ENCODE results near the gene ZNF189.
A peak's percentile ranks its signal among the peaks of the same experiment; 100 is the strongest.
"Not testable (repeated sequence)": the region's sequence is repeated elsewhere in the genome, so short reads cannot be mapped to it uniquely, and the experiment has no call there.

The ZNF189 gene

GRCh38 chr9:101376111-101376848 is 22.4 kb upstream of the ZNF189 start:
- DNase-seq = peak in 2 of 56 donors; percentile 28 to 53

DNA sequence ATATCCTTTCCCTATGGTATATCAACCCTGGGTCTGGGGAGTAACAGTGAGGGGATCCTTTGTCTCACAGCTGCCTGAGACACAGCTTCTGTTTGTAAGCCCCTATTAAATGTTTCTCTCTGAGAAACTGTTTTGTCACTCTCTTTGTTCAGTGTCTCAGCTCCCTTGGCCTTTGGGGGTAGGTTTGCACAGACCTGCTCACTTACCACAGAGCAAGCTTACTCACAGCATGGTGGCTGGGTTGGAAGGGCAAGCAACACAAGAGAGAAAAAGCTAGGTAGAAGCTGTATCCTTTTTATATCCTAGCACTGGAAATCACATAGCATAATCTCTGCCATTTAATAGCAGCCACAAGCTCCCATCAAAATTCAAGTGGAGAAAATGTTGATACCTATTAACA is 18.4 kb upstream of the ZNF189 start:
- DNase-seq = no peak

GRCh38 chr9:101381118-101381517 is 17.5 kb upstream of the ZNF189 start:
- no peak for DNase-seq

DNA sequence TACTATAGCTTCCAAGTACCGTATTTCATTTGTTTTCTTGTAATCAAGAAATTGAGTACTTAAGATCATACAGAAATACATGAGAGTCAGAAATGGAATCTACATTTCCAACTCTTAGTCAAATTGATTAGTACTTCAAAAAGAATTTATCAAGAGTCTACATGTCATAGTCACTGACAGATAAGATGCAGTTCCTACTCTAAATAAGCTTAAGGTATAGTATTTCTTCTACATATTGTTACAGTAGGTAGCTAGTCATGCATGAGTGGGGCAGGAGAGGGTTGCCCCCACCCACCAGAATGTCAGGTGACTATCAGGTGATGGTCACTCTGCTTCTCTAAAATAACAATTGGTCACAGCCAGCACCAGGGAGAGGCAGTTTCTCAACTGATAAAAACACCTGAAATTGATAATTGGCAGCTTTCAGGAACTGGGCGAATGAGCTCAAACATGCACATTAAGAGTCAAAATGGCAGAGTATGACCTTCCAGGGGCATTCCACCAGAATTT is 16.8 kb upstream of the ZNF189 start:
- DNase-seq = no peak

DNA sequence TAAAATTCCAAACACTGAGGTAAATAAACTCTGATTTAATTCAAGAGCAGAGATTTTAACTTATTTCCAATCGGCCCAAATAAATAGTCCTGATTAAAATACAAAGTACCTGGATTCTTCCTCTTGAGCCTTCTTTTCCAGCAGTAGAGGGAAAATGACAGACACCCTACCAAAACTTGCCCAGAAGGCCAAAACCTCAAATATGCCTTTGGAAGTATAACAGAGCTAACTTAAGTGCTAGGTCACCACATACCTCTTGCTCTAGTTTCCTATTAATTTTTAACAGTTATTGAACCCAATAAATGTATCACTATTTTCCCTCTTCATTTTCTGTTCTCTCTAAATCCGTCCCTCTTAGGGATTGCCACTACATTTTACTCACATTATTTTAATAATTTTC is 15.3 kb upstream of the ZNF189 start:
- no peak for DNase-seq

GRCh38 chr9:101384873-101385536 is 13.6 kb upstream of the ZNF189 start, which contains the start of gene BAAT:
Gene BAAT, minus strand, starts transcription at chr9:101385006. Its CDS starts 13,602 bp downstream, at chr9:101371404.
- DNase-seq = not testable (repeated sequence)

- peak in 1 of 56 donors; percentile 22 for DNase-seq
Observed at GRCh38 chr9:101387871-101388506, 10.7 kb upstream of the ZNF189 start.

DNA sequence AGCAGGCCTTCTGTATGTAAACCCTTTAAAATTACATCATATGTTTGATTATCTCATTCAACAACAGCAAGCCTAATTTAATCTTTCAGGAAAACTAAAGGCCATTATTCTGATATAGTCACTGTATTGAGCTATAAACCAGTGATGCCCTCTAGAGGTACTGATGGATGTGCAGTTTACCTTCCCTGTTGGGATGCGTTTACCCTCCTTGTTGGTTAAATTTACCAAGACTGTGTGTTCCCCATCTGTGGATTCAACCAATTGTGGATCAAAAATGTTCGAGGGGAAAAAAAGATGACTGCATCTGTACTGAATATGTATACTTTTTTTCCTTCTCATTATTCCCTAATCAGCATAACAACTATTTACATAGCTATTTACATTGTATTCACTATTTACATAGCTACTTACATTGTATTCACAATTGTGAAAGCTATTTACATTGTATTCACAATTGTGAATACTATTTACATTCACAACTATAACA is 10.1 kb upstream of the ZNF189 start:
- no peak for DNase-seq

DNA sequence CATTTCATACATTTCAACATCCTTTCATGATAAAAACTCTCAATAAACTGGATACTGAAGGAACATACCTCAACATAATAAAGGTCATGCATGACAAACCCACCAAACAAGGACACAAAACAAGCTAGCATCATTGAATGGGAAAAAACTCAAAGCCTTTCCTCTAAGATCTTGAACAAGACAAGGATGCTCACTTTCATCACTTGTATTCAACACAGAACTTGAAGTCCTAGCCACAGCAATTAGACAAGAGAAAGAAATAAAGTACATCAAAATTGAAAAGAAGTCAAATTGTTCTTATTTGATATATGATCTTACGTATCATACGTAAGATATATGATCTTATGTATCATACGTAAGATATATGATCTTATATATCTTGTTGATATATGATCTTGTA is 5.5 kb upstream of the ZNF189 start:
- no peak for DNase-seq

- no peak for DNase-seq
Observed at GRCh38 chr9:101394687-101395086, 4.0 kb upstream of the ZNF189 start.

GRCh38 chr9:101397746-101398067 is 944 bp upstream of the ZNF189 start:
- DNase-seq = no peak

DNA sequence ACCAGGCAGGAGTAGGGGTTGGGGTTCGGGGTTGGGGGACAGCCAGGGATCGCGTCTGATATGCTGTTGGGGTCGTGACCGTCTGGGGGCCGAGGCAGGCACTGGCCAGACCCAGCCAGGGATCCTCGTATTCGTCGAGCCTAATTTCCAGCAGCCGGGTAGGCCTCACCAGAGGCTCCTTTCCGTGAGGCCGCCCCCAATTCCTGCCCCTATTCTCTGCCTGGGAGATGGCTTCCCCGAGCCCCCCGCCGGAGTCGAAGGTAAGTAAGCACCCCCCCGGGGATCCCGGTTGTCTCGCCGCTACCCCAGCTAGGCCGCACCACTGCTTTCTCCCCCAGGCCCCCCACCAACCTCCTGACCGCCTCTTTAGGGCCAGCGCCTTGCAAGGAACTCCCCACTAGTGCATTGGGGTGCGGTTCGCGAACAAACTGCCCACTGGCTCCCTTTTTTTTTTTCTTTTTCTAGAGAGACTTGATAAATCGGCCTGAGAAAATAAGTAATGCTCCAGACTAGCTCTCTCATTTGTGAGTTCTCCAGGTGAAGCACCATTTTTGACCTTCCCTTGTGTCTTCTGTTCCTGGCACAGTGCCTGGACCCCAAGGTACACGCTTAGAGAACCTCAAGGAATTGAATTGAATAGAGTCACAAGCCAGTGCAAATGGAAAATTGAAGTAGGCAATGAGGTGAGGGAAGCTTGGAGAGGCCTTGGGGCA is 435 bp downstream of the ZNF189 start:
- peak in 8 of 56 donors; percentile 26 to 66 (median 35) for DNase-seq

DNA sequence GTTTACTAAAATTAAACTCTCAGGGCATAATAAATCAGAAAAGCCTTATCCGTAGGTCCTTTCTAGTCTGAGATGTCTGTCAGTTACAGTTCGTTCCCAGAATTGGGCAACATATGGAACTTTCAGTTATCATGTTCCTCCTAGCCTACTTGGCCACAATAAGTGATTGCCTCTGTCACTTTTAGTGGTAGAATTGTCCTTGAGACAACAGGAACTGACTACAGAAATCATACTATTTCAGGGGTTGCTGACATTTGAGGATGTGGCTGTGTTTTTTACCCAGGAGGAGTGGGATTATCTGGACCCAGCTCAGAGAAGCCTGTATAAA is 956 bp downstream of the ZNF189 start:
- DNase-seq = no peak

DNA sequence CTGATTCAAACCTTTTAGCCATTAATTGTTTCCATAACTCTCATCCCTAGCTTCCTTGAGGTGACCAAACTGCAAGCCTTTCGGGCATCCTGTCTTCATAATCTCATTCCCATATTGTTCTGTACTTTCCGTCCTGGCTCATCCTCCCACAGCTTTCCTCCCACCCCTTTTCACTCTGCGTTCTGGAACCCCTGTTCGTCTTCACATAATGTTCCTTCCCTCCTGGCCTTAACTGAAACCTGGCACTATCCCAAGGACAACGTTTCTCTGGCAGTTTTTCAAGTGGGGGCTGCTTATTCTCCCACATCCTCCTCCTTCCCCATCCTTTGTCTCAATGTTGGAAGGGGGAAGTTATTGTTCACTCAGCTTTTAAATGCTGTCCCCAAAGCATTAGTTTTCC is 1.5 kb downstream of the ZNF189 start:
- peak in 6 of 56 donors; percentile 7 to 49 (median 23) for DNase-seq

DNA sequence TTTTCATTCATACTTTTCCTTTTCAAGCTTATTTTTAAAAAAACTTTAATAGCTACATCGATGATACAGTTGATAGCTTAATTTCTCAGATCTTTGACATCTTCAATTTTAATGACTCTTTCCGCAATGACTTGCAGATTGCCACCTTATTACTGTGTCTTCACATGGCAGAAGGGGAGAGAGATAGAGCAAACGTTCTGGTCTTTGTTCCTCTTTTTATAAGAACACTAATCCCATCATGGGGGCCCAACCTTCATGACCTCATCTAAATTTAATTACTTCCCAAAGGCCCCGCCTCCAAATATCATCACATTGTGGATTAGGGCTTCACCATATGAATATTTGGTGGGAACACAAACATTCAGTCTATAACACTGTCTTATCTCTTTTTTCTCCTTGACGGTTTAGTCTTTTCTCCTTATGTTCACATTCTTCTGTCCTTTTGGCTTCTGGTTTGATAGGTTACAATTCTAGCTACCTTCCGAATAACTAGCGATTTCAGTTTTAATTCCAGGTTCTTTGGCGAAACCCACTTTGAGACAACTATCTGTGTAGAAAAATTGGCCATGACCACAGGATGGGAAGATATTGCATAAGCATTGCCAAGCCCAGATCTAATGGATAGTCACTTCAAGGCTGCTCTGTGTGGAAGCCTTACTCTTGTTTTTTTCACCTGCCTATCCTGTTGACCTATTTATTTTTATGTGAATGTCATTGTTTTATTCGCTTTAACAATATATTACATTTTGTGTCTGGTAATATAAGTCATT is 5.0 kb downstream of the ZNF189 start:
- no peak for DNase-seq

GRCh38 chr9:101408374-101409078 is 9.9 kb downstream of the ZNF189 start:
- DNase-seq = no peak

DNA sequence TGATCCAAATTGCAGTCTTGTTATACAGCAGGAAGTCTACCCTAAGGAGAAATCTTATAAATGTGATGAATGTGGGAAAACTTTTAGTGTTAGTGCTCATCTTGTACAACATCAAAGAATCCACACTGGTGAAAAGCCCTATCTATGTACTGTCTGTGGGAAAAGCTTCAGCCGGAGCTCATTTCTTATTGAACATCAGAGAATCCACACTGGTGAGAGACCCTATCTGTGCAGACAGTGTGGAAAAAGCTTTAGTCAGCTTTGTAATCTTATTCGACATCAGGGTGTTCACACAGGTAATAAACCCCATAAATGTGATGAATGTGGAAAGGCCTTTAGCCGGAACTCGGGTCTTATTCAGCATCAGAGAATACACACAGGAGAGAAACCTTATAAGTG is 10.4 kb downstream of the ZNF189 start:
- DNase-seq = no peak

- no peak for DNase-seq
Observed at GRCh38 chr9:101414839-101415238, 16.2 kb downstream of the ZNF189 start.

- no peak for DNase-seq
Observed at GRCh38 chr9:101415578-101415977, 16.9 kb downstream of the ZNF189 start.

- no peak for DNase-seq
Observed at GRCh38 chr9:101417389-101417788, 18.7 kb downstream of the ZNF189 start.

Data from nucleus accumbens (tissue), 56 donors.